ENCODE measurements around the gene AHI1.

- TF ChIP-seq CEBPZ (IDR thresholded peaks at IDR 0.05; ENCODE audit: low read depth, low read length) (no peak), PBX3 (IDR thresholded peaks at IDR 0.05; ENCODE audit: insufficient replicate concordance, low read depth, low read length) (no peak), CBFB (IDR thresholded peaks at IDR 0.05; ENCODE audit: low read depth) (no peak), POLR2A (IDR thresholded peaks at IDR 0.05; ENCODE audit: low read depth, low read length) (no peak), CTCF (IDR thresholded peaks at IDR 0.05 in 2 of 3, conservative IDR thresholded peaks at IDR 0.05 in 1 of 3; ENCODE audit: control insufficient read depth in 2 of 3, extremely low read depth in 1 of 3, insufficient read depth in 1 of 3, low read depth in 3 of 3, low read length in 3 of 3) (no peak), HDGF (IDR thresholded peaks at IDR 0.05) (no peak), EP300 (IDR thresholded peaks at IDR 0.05; ENCODE audit: borderline replicate concordance in 1 of 2, control insufficient read depth in 1 of 2, low read depth in 2 of 2, low read length in 2 of 2) (no peak), BCL11A (IDR thresholded peaks at IDR 0.05; ENCODE audit: low read depth, low read length) (no peak), ZBTB11 (CRISPR knock-in tag; IDR thresholded peaks at IDR 0.05) (no peak), NR2F1 (conservative IDR thresholded peaks at IDR 0.05) (no peak)
These were observed 30.4 kb upstream of the AHI1 start for GRCh38 chr6:135527960-135528249.

All from GM12878 (cell line).